ENCODE measurements around the gene PRELID3B. TPM values are rescaled to one million over a fixed set of nuclear protein-coding genes. Genes with fewer than 3 reads are reported as not detected.

Gene PRELID3B
- total and polyA plus RNA-seq, 2 of the 13 experiments (the other 11 are each of a cell fraction or from before 2014, with no cell fraction given), result 23.3 to 42.6 TPM

- no peak for TF ChIP-seq ADNP (CRISPR knock-in tag; IDR thresholded peaks at IDR 0.05)
- no peak for TF ChIP-seq ZNF597 (CRISPR knock-in tag; IDR thresholded peaks at IDR 0.05)
- peak; percentile 57; the same call in 1 of the 2 replicates for TF ChIP-seq HOXA3 (CRISPR knock-in tag; IDR thresholded peaks at IDR 0.05)
- TF ChIP-seq ZNF776 (CRISPR knock-in tag; IDR thresholded peaks at IDR 0.05), result peak; percentile 18; the same call in 1 of the 2 replicates
- no peak for TF ChIP-seq MIER2 (CRISPR knock-in tag; IDR thresholded peaks at IDR 0.05)
- TF ChIP-seq, protein P1, sequence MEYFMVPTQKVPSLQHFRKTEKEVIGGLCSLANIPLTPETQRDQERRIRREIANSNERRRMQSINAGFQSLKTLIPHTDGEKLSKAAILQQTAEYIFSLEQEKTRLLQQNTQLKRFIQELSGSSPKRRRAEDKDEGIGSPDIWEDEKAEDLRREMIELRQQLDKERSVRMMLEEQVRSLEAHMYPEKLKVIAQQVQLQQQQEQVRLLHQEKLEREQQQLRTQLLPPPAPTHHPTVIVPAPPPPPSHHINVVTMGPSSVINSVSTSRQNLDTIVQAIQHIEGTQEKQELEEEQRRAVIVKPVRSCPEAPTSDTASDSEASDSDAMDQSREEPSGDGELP (IDR thresholded peaks at IDR 0.05; ENCODE audit: borderline replicate concordance, low read depth), result no peak
- no peak for TF ChIP-seq TOPORS (CRISPR knock-in tag; IDR thresholded peaks at IDR 0.05)
- TF ChIP-seq, protein P2, sequence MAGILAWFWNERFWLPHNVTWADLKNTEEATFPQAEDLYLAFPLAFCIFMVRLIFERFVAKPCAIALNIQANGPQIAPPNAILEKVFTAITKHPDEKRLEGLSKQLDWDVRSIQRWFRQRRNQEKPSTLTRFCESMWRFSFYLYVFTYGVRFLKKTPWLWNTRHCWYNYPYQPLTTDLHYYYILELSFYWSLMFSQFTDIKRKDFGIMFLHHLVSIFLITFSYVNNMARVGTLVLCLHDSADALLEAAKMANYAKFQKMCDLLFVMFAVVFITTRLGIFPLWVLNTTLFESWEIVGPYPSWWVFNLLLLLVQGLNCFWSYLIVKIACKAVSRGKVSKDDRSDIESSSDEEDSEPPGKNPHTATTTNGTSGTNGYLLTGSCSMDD (CRISPR knock-in tag; IDR thresholded peaks at IDR 0.05), result no peak; the same call in 1 of the 2 replicates
- TF ChIP-seq CBFB (CRISPR knock-in tag; IDR thresholded peaks at IDR 0.05), result no peak
- TF ChIP-seq HBP1 (CRISPR knock-in tag; IDR thresholded peaks at IDR 0.05; ENCODE audit: low read depth), result no peak
- no peak for TF ChIP-seq ZNF446 (CRISPR knock-in tag; IDR thresholded peaks at IDR 0.05)
- TF ChIP-seq ZNF564 (CRISPR knock-in tag; IDR thresholded peaks at IDR 0.05), result peak; percentile 73; the same call in 1 of the 2 replicates
- no peak for TF ChIP-seq EP300 (IDR thresholded peaks at IDR 0.05; ENCODE audit: low read depth in 2 of 2, low read length in 2 of 2)
- no peak for TF ChIP-seq EP300 (CRISPR knock-in tag; IDR thresholded peaks at IDR 0.05; ENCODE audit: borderline replicate concordance)
- peak; percentile 12; the same call in 1 of the 2 replicates for TF ChIP-seq CTCF (CRISPR knock-in tag; IDR thresholded peaks at IDR 0.05)
- no peak for TF ChIP-seq HCFC1 (IDR thresholded peaks at IDR 0.05; ENCODE audit: low read depth, low read length)
- no peak for TF ChIP-seq ZNF577 (CRISPR knock-in tag; IDR thresholded peaks at IDR 0.05; ENCODE audit: borderline replicate concordance, low read depth)
- 0 out of 2 replicates have a peak, but pooled peaks have one; percentile 51 for TF ChIP-seq ZNF792 (CRISPR knock-in tag; IDR thresholded peaks at IDR 0.05)
- TF ChIP-seq YY1 (IDR thresholded peaks at IDR 0.05; ENCODE audit: insufficient read depth, insufficient replicate concordance, low read depth, low read length), result no peak
Measured at GRCh38 chr20:59042151-59042795, at the start of gene PRELID3B (continued).

All from HepG2 (cell line).